Measurements from ENCODE around the gene LRIG1. TPM values are rescaled to one million over a fixed set of nuclear protein-coding genes. Genes with fewer than 3 reads are reported as not detected.

LRIG1 gene
- total RNA-seq, 4 donors from 2014 or later: 95.3 to 136 (median 131) TPM

- H3K4me3 ChIP-seq: no peak overlapping the region
- no peaks in the 10 kb centered on the region for H3K27me3 ChIP-seq
- peaks cover 14 to 81% (median 57%) of the 10 kb centered on the region in 4 donors for H3K36me3 ChIP-seq
- intact Hi-C loops (cut with DNase I): loop anchor here (10.0 kb wide), 2 partner anchors 125 to 325 kb away; no protein-coding TSS in a partner anchor
- WGBS: 93% methylated on average over 8 of the region's 10 CpGs
- peaks cover 28 to 79% (median 75%) of the 10 kb centered on the region in 4 donors for H3K4me1 ChIP-seq
- H3K27ac ChIP-seq (replicated peaks in 1 of 4): no peak overlapping the region
- no peak for DNase-seq (ENCODE audit: extremely low spot score)
- no peaks in the 10 kb centered on the region for H3K9me3 ChIP-seq
- TF ChIP-seq POLR2A (IDR thresholded peaks at IDR 0.05; ENCODE audit: low read depth) (no peak), POLR2AphosphoS5 (IDR thresholded peaks at IDR 0.05) (no peak), EP300 (IDR thresholded peaks at IDR 0.05) (no peak)
- TF ChIP-seq, protein P1, sequence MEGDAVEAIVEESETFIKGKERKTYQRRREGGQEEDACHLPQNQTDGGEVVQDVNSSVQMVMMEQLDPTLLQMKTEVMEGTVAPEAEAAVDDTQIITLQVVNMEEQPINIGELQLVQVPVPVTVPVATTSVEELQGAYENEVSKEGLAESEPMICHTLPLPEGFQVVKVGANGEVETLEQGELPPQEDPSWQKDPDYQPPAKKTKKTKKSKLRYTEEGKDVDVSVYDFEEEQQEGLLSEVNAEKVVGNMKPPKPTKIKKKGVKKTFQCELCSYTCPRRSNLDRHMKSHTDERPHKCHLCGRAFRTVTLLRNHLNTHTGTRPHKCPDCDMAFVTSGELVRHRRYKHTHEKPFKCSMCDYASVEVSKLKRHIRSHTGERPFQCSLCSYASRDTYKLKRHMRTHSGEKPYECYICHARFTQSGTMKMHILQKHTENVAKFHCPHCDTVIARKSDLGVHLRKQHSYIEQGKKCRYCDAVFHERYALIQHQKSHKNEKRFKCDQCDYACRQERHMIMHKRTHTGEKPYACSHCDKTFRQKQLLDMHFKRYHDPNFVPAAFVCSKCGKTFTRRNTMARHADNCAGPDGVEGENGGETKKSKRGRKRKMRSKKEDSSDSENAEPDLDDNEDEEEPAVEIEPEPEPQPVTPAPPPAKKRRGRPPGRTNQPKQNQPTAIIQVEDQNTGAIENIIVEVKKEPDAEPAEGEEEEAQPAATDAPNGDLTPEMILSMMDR (IDR thresholded peaks at IDR 0.05): no peak
These were observed 101.1 kb downstream of the LRIG1 start for GRCh38 chr3:66399529-66400232.

DNA sequence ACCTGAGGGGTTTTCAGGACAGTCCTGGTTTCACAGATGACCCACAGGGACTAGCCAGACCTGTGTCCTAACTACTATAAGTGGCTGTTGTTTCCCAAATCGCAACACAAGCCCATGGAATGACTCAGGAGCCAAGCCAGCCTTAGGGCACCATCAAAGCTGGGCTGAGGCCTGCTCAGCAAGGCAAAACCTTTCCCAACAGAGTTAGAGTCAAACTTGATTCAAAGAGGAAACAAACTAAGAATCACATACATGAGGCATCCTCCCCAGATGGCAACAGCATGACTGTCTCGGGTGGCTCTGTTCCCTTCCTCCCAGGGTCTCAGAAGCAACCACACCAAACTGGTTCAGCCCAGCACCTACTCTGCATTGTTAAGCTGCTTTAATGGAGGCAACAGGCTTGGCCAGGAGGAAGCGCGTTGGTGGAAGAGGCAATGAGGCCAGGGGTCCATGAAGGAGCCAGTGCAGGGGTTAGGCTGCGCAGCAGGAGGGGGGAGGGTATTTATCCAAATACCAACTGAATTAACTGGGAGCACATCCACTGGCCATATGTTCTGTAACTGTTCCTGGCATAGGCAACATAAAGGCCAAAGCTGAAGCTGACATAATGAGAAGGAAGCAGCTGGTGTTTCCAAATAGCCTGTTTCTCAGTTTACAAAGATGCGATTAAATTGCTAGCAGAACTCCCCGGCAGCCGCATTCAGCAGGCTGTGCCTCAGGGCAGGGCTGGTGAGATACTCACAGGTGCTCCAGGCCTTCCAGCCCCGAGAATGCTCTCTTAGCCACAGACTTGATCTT, 102.4 kb downstream of the LRIG1 start:
- no peak for TF ChIP-seq POLR2A (IDR thresholded peaks at IDR 0.05; ENCODE audit: low read depth)
- no peak for TF ChIP-seq EP300 (IDR thresholded peaks at IDR 0.05)
- no peak for TF ChIP-seq POLR2AphosphoS5 (IDR thresholded peaks at IDR 0.05)
- TF ChIP-seq, protein P1 (IDR thresholded peaks at IDR 0.05): no peak
- H3K4me3 ChIP-seq: no peak overlapping the region
- peaks cover 19 to 81% (median 55%) of the 10 kb centered on the region in 4 donors for H3K36me3 ChIP-seq
- peaks cover 39 to 79% (median 74%) of the 10 kb centered on the region in 4 donors for H3K4me1 ChIP-seq
- H3K27me3 ChIP-seq: no peaks in the 10 kb centered on the region
- intact Hi-C loops (cut with DNase I): no loop called here
- WGBS: 95% methylated on average over 8 of the region's 9 CpGs
- DNase-seq (ENCODE audit: extremely low spot score): no peak
- no peaks in the 10 kb centered on the region for H3K9me3 ChIP-seq
- H3K27ac ChIP-seq (replicated peaks in 1 of 4): peak overlapping the region in 2 of 4 donors; percentile 24 to 29

- intact Hi-C loops (cut with DNase I): no loop called here
- peaks cover 43 to 79% (median 74%) of the 10 kb centered on the region in 4 donors for H3K4me1 ChIP-seq
- TF ChIP-seq, protein P1 (IDR thresholded peaks at IDR 0.05): no peak
- TF ChIP-seq POLR2AphosphoS5 (IDR thresholded peaks at IDR 0.05) (no peak), EP300 (IDR thresholded peaks at IDR 0.05) (no peak), POLR2A (IDR thresholded peaks at IDR 0.05; ENCODE audit: low read depth) (no peak)
- 54% methylated on average over 2 of the region's 2 CpGs for WGBS
- no peaks in the 10 kb centered on the region for H3K27me3 ChIP-seq
- no peaks in the 10 kb centered on the region for H3K9me3 ChIP-seq
- no peak for DNase-seq (ENCODE audit: extremely low spot score)
- H3K36me3 ChIP-seq: peaks cover 19 to 84% (median 57%) of the 10 kb centered on the region in 4 donors
- H3K27ac ChIP-seq (replicated peaks in 1 of 4): peak overlapping the region in 1 of 4 donors; percentile 29
- H3K4me3 ChIP-seq: no peak overlapping the region
These were observed 103.1 kb downstream of the LRIG1 start for GRCh38 chr3:66397745-66398144.

- H3K27ac ChIP-seq (replicated peaks in 1 of 4): no peak overlapping the region
These were observed 103.9 kb downstream of the LRIG1 start for GRCh38 chr3:66396888-66397287.

More at GRCh38 chr3:66396888-66397287, 103.9 kb downstream of the LRIG1 start:
- TF ChIP-seq, protein P1 (IDR thresholded peaks at IDR 0.05): no peak
- no peak for TF ChIP-seq POLR2AphosphoS5 (IDR thresholded peaks at IDR 0.05)
- TF ChIP-seq EP300 (IDR thresholded peaks at IDR 0.05): no peak
- TF ChIP-seq POLR2A (IDR thresholded peaks at IDR 0.05; ENCODE audit: low read depth): no peak
- H3K27me3 ChIP-seq: no peaks in the 10 kb centered on the region
- H3K36me3 ChIP-seq: peaks cover 23 to 87% (median 65%) of the 10 kb centered on the region in 4 donors
- H3K4me3 ChIP-seq: no peak overlapping the region
- WGBS: 85% methylated on average over 9 of the region's 9 CpGs
- H3K4me1 ChIP-seq: peaks cover 40 to 76% (median 70%) of the 10 kb centered on the region in 4 donors
- H3K9me3 ChIP-seq: no peaks in the 10 kb centered on the region
- no peak for DNase-seq (ENCODE audit: extremely low spot score)
- intact Hi-C loops (cut with DNase I): no loop called here
